IPS DF 4.7 (cell line): ENCODE results near the gene NUP188.
"Not testable (repeated sequence)": the region's sequence is repeated elsewhere in the genome, so short reads cannot be mapped to it uniquely, and the experiment has no call there.

ENCODE experiments used
- DNase-seq: peaks from one replicate; pipeline ENCODE4 v3.0.0-alpha.2; 2013; ENCODE audit warnings: low spot score; ENCODE audit errors: extremely low read depth

NUP188 gene

DNA sequence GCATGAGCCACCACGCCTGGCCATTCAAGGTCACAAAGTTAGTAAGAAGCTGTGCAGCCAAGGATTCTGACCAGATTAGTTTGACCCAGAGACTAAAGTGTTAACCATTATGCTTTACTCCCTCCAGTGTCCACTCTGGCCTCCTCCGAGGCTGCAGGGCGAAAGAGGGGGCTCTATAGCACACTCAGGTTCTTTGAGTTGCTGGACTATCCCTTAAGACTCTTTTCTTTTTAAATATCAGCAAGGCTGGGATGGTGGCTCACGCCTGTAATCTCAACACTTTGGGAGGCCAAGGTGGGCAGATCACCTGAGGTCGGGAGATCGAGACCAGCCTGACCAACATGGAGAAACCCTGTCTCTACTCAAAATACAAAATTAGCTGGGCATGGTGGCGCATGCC is 2.5 kb upstream of the NUP188 start:
- not testable (repeated sequence) for DNase-seq

DNA sequence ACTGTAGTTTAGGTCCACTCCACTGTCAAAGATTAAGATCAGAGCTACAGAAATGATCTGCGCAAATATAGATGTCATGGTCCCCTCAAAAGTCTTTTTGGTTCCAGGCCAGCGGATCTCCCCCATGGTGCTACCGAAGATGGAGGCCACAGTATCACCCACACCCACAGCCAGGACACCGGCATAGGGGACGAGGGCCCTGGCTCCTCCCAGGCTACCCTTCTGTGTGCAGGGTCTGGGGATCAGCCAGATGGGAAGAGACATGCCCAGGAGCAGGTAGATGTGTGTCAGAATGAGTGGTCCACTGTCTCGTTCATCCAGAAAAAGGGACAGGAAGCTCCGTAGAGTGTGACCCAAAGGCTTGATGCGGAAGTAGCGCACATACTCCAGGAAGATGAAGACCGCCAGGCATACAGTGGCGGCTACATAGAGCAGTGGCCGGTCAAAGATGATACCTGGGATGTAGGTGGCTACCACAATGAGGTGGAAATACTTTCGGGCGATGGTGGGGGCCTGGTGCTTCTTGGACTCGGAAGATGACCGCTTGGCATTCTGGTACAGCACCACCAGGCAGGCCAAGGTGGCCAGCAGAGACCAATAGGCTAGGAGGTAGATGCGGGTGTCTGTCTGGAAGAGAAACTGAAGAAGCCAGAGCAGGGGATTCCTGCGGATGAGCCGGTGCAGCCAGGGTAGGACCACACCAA is 1.5 kb upstream of the NUP188 start:
- no peak for DNase-seq

DNA sequence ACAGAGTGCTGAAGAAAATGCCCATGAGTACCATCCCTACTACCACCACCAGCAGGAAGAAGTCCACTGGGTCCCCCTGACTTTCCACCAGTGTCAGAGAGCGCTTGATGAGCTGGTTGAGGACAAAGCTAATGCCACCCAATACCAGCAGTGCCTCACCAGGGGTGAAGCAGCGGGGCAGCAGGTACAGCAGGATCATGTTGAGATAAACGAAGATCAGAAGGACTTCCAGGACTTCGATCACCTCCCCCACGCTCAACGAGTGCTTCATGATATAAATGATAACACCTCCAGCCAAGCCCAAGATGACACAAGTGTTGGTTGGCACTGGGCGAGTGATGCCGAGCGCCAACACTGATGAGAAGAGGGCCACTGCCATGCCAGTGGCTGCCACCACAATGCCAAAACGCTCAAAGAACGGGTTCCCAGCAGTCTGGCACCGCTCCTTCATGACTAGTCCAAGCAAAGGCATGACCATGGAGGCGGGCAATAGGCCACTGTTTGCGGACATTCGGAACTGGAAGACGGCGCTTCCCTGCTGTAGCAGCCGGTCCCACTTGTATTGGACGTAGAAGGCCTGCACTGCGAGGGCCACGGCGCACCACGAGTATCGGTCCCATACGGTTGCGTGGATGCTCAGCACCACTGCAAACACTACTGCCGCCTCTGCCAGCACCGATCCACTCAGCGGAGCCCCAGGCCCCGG is 775 bp upstream of the NUP188 start:
- no peak for DNase-seq

DNA sequence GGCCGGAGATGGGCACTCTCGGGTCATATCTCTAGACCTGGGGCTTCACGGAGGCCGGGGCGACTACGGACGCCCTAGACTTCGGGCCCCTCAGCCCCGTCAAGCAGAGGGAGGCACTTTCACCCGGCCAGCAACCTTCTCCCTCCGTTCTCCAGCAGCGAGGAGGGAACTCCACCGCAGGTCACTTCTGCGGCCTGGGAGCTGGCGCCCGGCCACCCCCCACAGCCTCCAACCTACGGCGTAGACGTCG is 297 bp upstream of the NUP188 start:
- no peak for DNase-seq

DNA sequence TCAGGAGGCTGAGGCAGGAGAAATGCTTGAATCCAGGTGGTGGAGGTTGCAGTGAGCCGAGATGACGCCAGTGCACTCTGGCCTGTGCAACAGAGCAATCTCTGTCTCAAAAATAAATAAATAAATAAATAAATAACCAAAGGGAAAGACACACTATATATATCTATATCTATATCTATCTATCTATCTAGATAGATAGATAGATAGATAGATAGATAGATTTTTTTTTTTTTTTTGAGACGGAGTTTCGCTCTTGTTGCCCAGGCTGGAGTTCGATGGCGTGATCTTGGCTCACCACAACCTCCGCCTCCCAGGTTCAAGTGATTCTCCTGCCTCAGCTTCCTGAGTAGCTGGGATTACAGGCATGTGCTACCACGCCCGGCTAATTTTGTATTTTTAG is 13.9 kb downstream of the NUP188 start:
- DNase-seq: not testable (repeated sequence)

DNA sequence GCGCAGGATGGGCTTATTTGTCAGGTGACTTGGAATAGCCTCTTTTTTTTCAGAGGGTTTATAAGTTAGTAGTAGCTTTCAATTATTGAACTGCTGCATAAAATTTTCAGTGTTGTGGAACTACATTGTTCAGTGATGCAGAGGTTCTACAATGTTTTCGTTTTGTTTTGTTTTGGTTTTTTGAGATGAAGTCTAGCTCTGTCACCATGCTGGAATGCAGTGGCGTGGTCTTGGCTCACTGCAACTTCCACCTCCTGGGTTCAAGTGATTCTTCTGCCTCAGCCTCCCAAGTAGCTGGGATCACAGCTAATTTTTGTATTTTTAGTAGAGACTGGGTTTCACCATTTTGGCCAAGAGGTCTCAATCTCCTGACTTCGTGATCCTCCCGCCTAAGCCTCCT is 22.0 kb downstream of the NUP188 start:
- DNase-seq: no peak

DNA sequence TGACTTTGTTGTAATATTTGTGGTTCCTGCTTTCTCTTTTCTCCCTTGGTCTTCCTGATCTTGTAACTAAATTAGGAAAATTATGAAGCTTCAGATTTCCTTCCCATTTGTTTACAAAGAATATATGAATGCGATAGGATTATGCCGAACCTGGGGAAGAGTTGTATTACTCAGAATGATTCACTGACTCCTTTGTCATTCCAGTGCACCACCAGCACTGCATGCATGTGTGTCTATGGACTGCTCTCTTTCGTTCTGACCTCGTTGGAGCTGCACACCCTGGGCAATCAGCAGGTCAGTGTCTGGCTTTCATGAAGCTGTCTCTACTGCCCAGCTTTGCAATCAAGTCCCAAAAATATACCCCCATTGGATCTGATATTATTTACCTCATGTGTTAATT is 25.5 kb downstream of the NUP188 start:
- DNase-seq: no peak

DNA sequence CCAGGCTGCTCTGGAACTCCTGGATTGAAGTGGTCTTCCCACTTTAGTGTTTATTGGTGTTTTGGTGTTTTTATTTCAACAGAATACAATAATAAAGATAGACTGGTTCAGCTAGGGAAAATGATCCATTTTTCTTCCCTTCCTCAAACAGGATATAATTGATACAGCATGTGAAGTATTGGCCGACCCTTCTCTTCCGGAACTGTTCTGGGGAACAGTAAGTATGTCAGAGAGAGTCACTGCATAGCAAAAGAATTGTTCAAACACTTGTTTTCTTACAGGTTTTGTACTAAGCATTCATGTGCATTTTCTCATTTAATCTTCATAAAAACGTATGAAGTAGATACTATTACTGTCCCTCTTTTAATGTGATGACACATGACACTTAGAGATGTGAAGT is 31.6 kb downstream of the NUP188 start:
- DNase-seq: no peak

DNA sequence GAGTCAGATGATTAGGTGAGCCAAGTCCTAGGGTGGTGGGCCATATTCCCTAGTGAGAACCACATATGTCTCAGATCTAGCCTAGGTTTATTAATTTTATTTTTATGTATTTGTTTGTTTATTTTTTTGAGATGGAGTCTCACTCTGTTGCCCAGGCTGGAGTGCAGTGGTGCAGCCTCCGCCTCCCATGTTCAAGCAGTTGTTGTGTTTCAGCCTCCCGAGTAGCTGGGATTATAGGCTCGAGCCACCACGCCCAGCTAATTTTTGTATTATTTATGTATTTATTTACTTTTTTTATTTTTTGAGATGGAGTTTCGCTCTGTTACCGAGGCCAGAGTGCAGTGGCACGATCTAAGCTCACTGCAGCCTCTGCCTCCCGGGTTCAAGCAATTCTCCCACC is 36.0 kb downstream of the NUP188 start:
- DNase-seq: no peak

DNA sequence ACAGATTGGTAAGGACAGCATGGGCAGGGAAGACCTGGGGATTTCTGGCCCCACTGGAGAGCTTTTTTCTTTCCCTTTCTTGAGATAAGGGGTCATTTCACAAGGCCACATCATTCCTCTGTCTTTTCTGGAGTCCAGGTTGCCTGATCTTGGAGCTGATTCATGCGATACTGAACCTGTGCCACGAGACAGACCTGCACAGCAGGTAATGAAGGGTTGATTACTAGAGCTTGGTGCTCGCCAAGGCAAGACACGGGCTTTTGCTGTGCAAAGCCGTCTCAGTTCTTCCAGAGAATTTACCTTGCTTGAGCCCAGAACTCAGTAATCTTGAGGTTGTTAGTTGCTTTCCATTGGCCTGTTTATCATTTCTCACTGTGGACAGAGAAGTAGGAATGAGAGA is 39.2 kb downstream of the NUP188 start:
- DNase-seq: no peak

DNA sequence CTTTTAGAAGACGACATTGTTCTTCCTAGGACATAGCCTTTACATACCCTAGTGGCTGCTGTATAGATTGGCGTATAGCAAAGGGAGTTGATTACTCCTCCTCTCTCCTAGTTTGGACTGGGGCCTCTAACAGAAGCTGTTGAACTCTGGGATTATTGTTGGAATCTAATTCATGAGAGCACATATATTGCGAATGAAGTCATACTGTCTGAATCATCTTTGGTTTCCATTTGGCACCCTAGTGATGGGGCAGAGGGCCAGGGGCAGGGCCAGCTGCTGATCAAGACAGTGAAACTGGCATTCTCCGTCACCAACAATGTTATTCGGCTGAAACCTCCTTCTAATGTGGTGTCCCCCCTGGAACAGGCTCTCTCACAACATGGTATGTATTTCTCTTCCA is 40.3 kb downstream of the NUP188 start:
- no peak for DNase-seq

DNA sequence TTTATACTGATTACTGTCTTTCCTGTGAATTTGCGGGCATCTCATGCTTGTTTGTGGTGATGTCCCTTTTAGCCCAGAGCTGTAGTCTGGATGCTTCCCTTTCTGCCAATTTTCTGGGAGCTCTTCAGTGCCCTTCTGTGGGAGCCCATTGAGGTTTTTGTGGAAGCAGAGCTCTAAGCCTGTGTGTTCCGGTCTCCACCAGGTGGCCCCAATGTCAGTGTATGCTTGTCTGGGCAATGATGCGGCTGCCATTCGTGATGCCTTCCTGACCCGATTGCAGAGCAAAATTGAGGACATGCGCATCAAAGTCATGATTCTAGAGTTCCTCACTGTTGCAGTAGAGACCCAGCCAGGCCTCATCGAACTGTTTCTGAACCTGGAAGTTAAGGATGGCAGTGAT is 45.5 kb downstream of the NUP188 start:
- no peak for DNase-seq

DNA sequence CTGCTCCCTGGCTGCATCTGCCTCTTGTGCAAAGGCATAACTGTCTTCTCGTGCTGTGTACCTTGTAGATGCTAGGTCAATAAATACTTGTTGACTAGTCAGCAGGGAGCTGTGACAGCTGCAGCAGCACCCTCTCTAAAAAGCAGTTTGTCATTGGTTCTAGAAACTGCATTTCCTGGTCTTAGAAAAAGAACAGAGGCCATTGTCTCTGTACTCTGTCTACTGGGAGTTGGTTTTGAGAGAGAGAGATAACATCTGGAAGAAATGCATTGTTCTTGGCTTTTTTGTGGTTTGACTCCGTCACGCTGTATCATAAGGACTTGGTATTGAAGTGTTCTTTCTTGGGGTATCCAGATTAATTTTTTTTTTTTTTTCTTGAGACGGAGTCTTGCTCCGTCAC is 48.3 kb downstream of the NUP188 start:
- no peak for DNase-seq

DNA sequence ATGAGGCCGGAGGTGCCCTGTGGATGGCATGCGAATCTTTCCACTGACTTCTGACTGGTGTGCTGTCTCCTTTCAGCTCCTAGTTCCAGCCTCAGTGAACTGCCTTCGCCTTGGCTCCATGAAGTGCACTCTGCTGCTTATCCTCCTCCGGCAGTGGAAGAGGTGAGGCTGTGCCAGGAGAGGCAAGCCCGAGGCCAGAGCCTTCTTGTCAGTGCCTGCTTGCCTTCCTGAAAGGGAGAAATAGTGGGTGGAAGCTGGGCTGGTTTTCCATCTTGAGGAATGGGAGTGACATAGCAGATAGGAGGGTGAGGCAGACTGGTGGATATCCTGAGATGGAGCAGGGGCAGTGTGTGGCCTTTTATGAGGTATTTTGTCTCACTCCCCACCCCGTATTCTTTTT is 51.0 kb downstream of the NUP188 start:
- no peak for DNase-seq

DNA sequence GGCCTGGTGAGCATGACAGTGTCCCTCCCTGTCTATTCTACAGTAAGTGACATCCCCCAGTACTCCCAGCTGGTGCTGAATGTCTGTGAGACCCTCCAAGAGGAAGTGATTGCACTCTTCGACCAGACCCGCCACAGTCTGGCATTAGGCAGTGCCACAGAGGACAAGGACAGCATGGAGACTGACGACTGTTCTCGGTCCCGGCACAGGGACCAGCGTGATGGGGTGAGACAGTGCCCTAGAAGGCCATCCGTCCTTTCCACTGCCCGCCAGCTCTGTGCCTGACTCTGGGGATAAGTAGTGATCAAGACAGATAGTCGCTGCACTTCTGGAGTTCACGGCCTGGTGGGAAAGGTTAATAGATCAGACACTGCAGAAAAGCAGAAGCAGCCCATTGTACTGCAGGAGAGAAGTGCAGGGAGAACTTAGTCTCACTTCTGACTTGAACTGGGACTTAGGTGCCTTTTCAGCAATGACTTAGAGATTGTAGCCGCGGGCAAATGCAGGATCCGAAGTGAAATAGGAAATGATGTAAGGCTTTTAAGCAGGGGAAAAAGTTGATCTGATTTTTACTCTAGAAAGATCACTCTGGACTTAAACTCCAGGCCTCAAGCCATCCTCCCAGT is 52.2 kb downstream of the NUP188 start:
- DNase-seq: no peak

DNA sequence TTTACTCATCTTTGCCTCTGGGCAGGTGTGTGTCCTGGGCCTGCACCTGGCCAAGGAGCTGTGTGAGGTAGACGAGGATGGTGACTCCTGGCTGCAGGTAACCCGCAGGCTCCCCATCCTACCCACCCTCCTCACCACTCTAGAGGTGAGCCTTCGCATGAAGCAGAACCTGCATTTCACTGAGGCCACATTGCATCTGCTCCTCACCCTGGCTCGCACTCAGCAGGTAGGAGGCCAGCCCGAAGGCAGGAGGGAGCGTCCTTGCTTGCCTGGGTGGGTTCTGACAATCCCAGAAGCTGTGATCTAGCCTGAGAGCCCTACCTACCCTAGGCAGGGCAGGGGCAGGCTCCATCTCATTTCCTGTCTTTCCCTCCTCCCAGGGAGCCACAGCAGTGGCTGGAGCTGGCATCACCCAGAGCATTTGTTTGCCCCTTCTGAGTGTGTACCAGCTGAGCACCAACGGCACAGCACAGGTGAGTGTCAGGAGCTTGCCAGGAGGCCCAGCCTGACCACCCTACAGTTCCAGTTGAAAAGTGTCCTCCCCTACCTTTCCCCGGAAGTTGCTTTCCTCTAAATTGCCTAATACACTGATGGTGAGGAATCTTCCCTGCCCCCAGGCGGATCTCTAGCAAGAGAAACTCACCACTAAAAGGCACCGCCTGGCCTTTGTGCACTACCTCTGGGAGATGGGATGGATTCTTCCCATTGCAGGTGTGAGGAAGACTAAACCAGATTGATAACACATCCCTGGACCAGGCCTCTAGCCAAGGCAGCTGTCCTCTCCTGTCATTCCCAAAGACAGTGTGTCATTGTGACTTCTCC is 54.2 kb downstream of the NUP188 start:
- no peak for DNase-seq

DNA sequence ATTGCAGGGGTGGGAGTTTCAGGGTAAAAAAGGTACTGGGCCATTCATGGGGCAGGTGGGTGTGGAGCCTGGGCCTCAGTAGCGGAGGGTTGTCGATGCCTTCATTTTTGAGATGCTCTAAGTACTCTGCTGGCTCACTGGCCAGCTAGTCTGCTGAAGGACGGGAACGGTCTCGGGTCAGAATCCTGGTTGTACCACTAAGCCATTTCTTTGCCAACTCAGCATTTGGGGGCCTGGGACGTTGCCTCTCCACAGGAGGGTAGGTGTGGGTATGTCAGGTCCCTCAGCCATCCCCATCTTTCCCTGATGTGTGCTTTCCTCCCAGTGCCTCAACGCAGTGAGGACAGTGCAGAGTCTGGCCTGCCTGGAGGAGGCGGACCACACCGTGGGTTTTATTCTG is 55.5 kb downstream of the NUP188 start:
- no peak for DNase-seq

DNA sequence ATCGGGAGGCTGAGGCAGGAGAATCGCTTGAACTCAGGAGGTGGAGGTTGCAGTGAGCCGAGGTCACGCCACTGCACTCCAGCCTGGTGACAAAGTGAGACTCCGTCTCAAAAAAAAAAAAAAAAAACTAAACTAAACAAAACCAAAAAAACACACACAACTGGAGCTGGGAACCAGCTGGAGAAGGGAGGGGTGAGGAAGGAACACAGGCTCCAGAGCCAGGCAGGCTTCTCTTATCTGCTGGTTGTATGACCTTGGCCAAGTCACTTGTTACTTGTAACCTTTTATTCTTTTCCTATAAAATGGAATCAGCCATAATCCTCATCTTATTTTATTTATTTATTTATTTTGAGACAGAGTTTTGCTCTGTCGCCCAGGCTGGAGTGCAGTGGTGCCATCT is 56.7 kb downstream of the NUP188 start:
- DNase-seq: not testable (repeated sequence)

DNA sequence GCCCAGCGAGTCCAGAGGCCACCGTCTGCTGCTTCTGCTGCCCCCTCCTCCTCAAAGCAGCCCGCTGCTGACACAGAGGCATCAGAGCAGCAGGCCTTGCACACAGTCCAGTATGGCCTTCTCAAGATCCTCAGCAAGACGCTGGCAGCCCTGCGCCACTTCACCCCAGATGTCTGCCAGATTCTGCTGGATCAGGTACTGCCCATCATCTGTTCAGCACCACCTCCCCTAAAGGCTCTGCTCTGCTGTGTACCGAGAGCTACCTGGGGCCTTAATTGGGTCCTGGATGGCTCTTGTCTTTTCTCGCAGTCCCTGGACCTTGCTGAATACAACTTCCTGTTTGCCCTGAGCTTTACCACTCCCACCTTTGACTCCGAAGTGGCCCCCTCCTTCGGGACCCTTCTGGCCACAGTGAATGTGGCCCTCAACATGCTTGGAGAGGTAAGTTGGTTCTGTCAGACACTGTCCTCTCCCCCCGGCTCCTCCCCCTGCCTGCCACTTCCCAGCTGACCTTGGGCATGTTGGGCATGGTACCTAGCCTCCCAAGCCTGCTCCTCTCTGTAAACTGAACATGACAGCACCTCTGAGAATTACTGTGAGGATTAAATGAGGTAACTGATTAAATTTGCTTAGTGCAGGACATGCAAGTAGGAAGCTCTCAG is 58.0 kb downstream of the NUP188 start:
- no peak for DNase-seq

DNA sequence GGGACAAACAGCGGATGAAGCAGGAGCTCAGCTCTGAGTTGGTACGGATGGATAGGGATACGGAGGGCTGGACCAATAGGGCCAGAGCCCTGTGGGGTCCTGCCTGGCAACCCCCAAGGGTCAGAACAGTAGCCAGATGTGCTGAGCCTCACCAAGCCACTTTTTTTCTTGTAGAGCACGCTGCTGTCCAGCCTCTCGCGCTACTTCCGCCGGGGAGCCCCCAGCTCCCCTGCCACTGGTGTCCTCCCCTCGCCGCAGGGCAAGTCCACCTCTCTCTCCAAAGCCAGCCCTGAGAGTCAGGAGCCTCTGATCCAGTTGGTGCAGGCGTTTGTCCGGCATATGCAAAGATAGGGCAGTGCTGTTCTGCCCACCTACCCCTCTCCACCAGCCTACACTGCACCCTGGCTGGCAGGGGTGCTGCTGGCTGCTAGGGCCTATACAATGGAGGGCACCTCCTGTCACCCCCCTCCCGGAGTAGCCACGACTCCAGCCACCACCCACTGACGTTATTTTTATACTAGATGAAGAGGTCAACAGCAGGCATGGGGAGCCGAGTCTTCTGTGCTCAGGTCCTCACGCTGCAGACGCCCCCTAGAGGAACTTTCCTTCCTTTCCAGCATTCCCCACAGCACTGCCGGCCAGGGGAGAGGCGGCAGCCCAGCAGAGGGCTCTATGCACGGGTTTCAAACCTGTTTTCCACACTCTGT is 59.0 kb downstream of the NUP188 start:
- DNase-seq: peak; percentile 68
